Adrenal gland (tissue), 5 donors: ENCODE measurements around the gene EXO1.

ENCODE experiments used
- CTCF ChIP-seq, 6 experiments: fragments of 450-650 bp in 4 of 6; fragments of 200-600 bp in 2 of 6; sonication (generic) in 1 of 6; IDR thresholded peaks; 1 replicate in 5 of 6; 2 replicates in 1 of 6; pipeline versions ENCODE4 v1.5.1 to v1.8.0; 2016 to 2021; ENCODE audit warnings: antibody characterized with exemption in 6 of 6, mild to moderate bottlenecking in 2 of 6, moderate library complexity in 1 of 6
- POLR2A ChIP-seq, 2 donors: fragments of 450-650 bp; IDR thresholded peaks; one replicate each; pipeline ENCODE4 v1.6.1; 2017; ENCODE audit warnings: antibody characterized with exemption in 2 of 2, mild to moderate bottlenecking in 2 of 2, moderate library complexity in 1 of 2
- donor health status: DM: no; HTN: no; CAD: no.

GRCh38 chr1:241849345-241849695 lies 1.3 kb downstream of the EXO1 start:
- TF ChIP-seq POLR2A (IDR thresholded peaks at IDR 0.05) (no peak), CTCF (IDR thresholded peaks at IDR 0.05) (no peak)
